Keratinocyte (primary cell): ENCODE data around the gene LRCOL1. TPM values are rescaled to one million over a fixed set of nuclear protein-coding genes. Genes with fewer than 3 reads are reported as not detected.

Experiments
- DNase-seq: peaks from one replicate; pipeline ENCODE4 v3.0.0-alpha.2; 2011; ENCODE audit warnings: low read depth, missing footprints, low spot score
- FAIRE-seq: peaks from 2 replicates; lab custom pipeline; 2011; peaks lifted over from hg19 to GRCh38; lab: Jason Lieb, UNC
- H2AFZ ChIP-seq: 2 replicates; pipeline ENCODE4 v1.6.0; 2012; ENCODE audit warnings: low read length, control low read depth, inconsistent platforms; ENCODE audit not compliant: control insufficient read depth
- H3K27ac ChIP-seq: 2 replicates; pipeline ENCODE4 v1.5.1; 2011; ENCODE audit warnings: low read length; ENCODE audit not compliant: control insufficient read depth, insufficient read depth
- H3K27me3 ChIP-seq: 3 replicates; pipeline ENCODE4 v1.6.0; 2011; ENCODE audit warnings: low read length; ENCODE audit not compliant: control insufficient read depth, insufficient read depth; ENCODE audit errors: extremely low read depth
- H3K36me3 ChIP-seq, 2 experiments: 2 replicates in 1 of 2; 3 replicates in 1 of 2; pipeline ENCODE4 v1.5.1; 2011; ENCODE audit warnings: low read length in 2 of 2, mild to moderate bottlenecking in 1 of 2; ENCODE audit not compliant: control insufficient read depth in 2 of 2, insufficient read depth in 2 of 2; ENCODE audit errors: extremely low read depth in 1 of 2
- H3K4me1 ChIP-seq: 3 replicates; pipeline ENCODE4 v1.5.1; 2011; ENCODE audit warnings: low read length; ENCODE audit not compliant: control insufficient read depth, insufficient read depth; ENCODE audit errors: extremely low read depth
- H3K4me2 ChIP-seq: 3 replicates; pipeline ENCODE4 v1.6.0; 2011; ENCODE audit warnings: low read depth, low read length; ENCODE audit not compliant: control insufficient read depth, insufficient read depth; ENCODE audit errors: extremely low read depth
- H3K4me3 ChIP-seq, 3 experiments: fragments of 200-600 bp in 1 of 3; sonication (generic) in 1 of 3; 2 replicates in 2 of 3; 3 replicates in 1 of 3; pipeline ENCODE4 v1.5.1; 2011 to 2016; ENCODE audit warnings: low read length in 3 of 3, mild to moderate bottlenecking in 3 of 3, control low read depth in 2 of 3, inconsistent platforms in 1 of 3, low read depth in 1 of 3, mixed read lengths in 1 of 3, mixed run types in 1 of 3, moderate library complexity in 1 of 3; ENCODE audit not compliant: control insufficient read depth in 2 of 3, insufficient read depth in 2 of 3; ENCODE audit errors: extremely low read depth in 1 of 3
- H3K79me2 ChIP-seq: 2 replicates; pipeline ENCODE4 v1.6.0; 2012; ENCODE audit warnings: low read length; ENCODE audit not compliant: control insufficient read depth, insufficient read depth
- H3K9ac ChIP-seq: 3 replicates; pipeline ENCODE4 v1.6.0; 2011; ENCODE audit warnings: low read length; ENCODE audit not compliant: control insufficient read depth, insufficient read depth; ENCODE audit errors: extremely low read depth
- H3K9me1 ChIP-seq: 3 replicates; pipeline ENCODE4 v1.6.0; 2011; ENCODE audit warnings: low read length; ENCODE audit not compliant: control insufficient read depth, insufficient read depth; ENCODE audit errors: extremely low read depth
- H3K9me3 ChIP-seq: 2 replicates; pipeline ENCODE4 v1.5.1; 2012; ENCODE audit warnings: low read depth, low read length; ENCODE audit not compliant: control insufficient read depth
- H4K20me1 ChIP-seq: 3 replicates; pipeline ENCODE4 v1.6.0; 2011; ENCODE audit warnings: low read length; ENCODE audit not compliant: control insufficient read depth, insufficient read depth; ENCODE audit errors: extremely low read depth
- CTCF ChIP-seq, 3 experiments: IDR thresholded peaks in 1 of 3; conservative IDR thresholded peaks in 1 of 3; optimal IDR thresholded peaks in 1 of 3; 2 replicates in 2 of 3; 3 replicates in 1 of 3; pipeline versions ENCODE3 to v1.5.1; 2011; ENCODE audit warnings: low read length in 3 of 3, mild to moderate bottlenecking in 3 of 3, moderate library complexity in 2 of 3, control low read depth in 1 of 3, inconsistent platforms in 1 of 3; ENCODE audit not compliant: insufficient read depth in 2 of 3; ENCODE audit errors: extremely low read depth in 1 of 3
- EZH2 ChIP-seq: IDR thresholded peaks from one replicate; pipeline ENCODE4 v1.6.1; 2012; ENCODE audit warnings: inconsistent platforms, mild to moderate bottlenecking, low read length, moderate library complexity
- dilution Hi-C: fragments of 300-500 bp; cut with MboI; formaldehyde crosslinking; loops from one replicate; pipeline ENCODE4 v1.7.0; 2020; ENCODE audit warnings: low sequenced_read_pairs; ENCODE audit not compliant: extremely low pct_ligation_motif_present
- polyA plus RNA-seq, 5 experiments: library from polyadenylated mRNA; depleted of rRNA in 3 of 5; stranded (reverse) in 3 of 5; stranded (forward) in 1 of 5; unstranded in 1 of 5; fragments of >200 nt; gene quantifications; 1 replicate in 1 of 5; 2 replicates in 3 of 5; 3 replicates in 1 of 5; pipeline versions ENCODE4 v1.2.1 to v1.2.3, GENCODE V29; 2011 to 2012; ENCODE audit warnings: missing spikeins in 2 of 5, low read depth in 1 of 5, low replicate concordance in 1 of 5

The LRCOL1 gene
- polyA plus RNA-seq, 1 donor (not counting 4 experiments of a cell fraction or from before 2014, with no cell fraction given) = not detected

- Histone ChIP-seq H3K4me1 (no peaks in the 10 kb centered on the region), H3K9me1 (no peaks in the 10 kb centered on the region), H3K9me3 (peaks cover 8% of the 10 kb centered on the region), H3K9ac (no peak overlapping the region), H3K36me3 (no peaks in the 10 kb centered on the region), H3K27ac (no peak overlapping the region), H3K27me3 (peaks cover 66% of the 10 kb centered on the region), H2AFZ (no peak overlapping the region), H4K20me1 (no peaks in the 10 kb centered on the region), H3K4me3 (no peak overlapping the region), H3K79me2 (no peaks in the 10 kb centered on the region), H3K4me2 (no peak overlapping the region)
- TF ChIP-seq CTCF (optimal IDR thresholded peaks at IDR 0.05 in 1 of 3, IDR thresholded peaks at IDR 0.05 in 1 of 3, conservative IDR thresholded peaks at IDR 0.05 in 1 of 3; ENCODE audit: extremely low read depth in 1 of 3, insufficient read depth in 2 of 3, low read length in 3 of 3) = no peak
- no peak for TF ChIP-seq EZH2
- DNase-seq = no peak
- dilution Hi-C loops = no loop called here
- FAIRE-seq = no peak
Measured at GRCh38 chr12:132614029-132614428, 3.6 kb upstream of the LRCOL1 start.

GRCh38 chr12:132611620-132612019, 1.2 kb upstream of the LRCOL1 start:
- H4K20me1 ChIP-seq = no peaks in the 10 kb centered on the region
- no peak for FAIRE-seq
- no peak overlapping the region for H3K9ac ChIP-seq
- no peak for DNase-seq
- H3K4me3 ChIP-seq = no peak overlapping the region
- H3K4me2 ChIP-seq = no peak overlapping the region
- H3K27ac ChIP-seq = no peak overlapping the region
- H3K9me3 ChIP-seq = peaks cover 2% of the 10 kb centered on the region
- H3K79me2 ChIP-seq = no peaks in the 10 kb centered on the region
- no peaks in the 10 kb centered on the region for H3K9me1 ChIP-seq
- H3K4me1 ChIP-seq = no peaks in the 10 kb centered on the region
- dilution Hi-C loops = no loop called here
- H3K36me3 ChIP-seq = no peaks in the 10 kb centered on the region
- no peak overlapping the region for H2AFZ ChIP-seq
- TF ChIP-seq CTCF (optimal IDR thresholded peaks at IDR 0.05 in 1 of 3, IDR thresholded peaks at IDR 0.05 in 1 of 3, conservative IDR thresholded peaks at IDR 0.05 in 1 of 3; ENCODE audit: extremely low read depth in 1 of 3, insufficient read depth in 2 of 3, low read length in 3 of 3) (no peak), EZH2 (no peak)
- peaks cover 67% of the 10 kb centered on the region for H3K27me3 ChIP-seq
